Keratinocyte (primary cell): ENCODE data around the gene GPR180. TPM values are rescaled to one million over a fixed set of nuclear protein-coding genes. Genes with fewer than 3 reads are reported as not detected.

Experiments used
- DNase-seq: peaks from one replicate; pipeline ENCODE4 v3.0.0-alpha.2; 2011; ENCODE audit warnings: low read depth, missing footprints, low spot score
- FAIRE-seq: peaks from 2 replicates; lab custom pipeline; 2011; peaks lifted over from hg19 to GRCh38; lab: Jason Lieb, UNC
- H2AFZ ChIP-seq: 2 replicates; pipeline ENCODE4 v1.6.0; 2012; ENCODE audit warnings: low read length, control low read depth, inconsistent platforms; ENCODE audit not compliant: control insufficient read depth
- H3K27ac ChIP-seq: 2 replicates; pipeline ENCODE4 v1.5.1; 2011; ENCODE audit warnings: low read length; ENCODE audit not compliant: control insufficient read depth, insufficient read depth
- H3K27me3 ChIP-seq: 3 replicates; pipeline ENCODE4 v1.6.0; 2011; ENCODE audit warnings: low read length; ENCODE audit not compliant: control insufficient read depth, insufficient read depth; ENCODE audit errors: extremely low read depth
- H3K36me3 ChIP-seq, 2 experiments: 2 replicates in 1 of 2; 3 replicates in 1 of 2; pipeline ENCODE4 v1.5.1; 2011; ENCODE audit warnings: low read length in 2 of 2, mild to moderate bottlenecking in 1 of 2; ENCODE audit not compliant: control insufficient read depth in 2 of 2, insufficient read depth in 2 of 2; ENCODE audit errors: extremely low read depth in 1 of 2
- H3K4me1 ChIP-seq: 3 replicates; pipeline ENCODE4 v1.5.1; 2011; ENCODE audit warnings: low read length; ENCODE audit not compliant: control insufficient read depth, insufficient read depth; ENCODE audit errors: extremely low read depth
- H3K4me2 ChIP-seq: 3 replicates; pipeline ENCODE4 v1.6.0; 2011; ENCODE audit warnings: low read depth, low read length; ENCODE audit not compliant: control insufficient read depth, insufficient read depth; ENCODE audit errors: extremely low read depth
- H3K4me3 ChIP-seq, 3 experiments: fragments of 200-600 bp in 1 of 3; sonication (generic) in 1 of 3; 2 replicates in 2 of 3; 3 replicates in 1 of 3; pipeline ENCODE4 v1.5.1; 2011 to 2016; ENCODE audit warnings: low read length in 3 of 3, mild to moderate bottlenecking in 3 of 3, control low read depth in 2 of 3, inconsistent platforms in 1 of 3, low read depth in 1 of 3, mixed read lengths in 1 of 3, mixed run types in 1 of 3, moderate library complexity in 1 of 3; ENCODE audit not compliant: control insufficient read depth in 2 of 3, insufficient read depth in 2 of 3; ENCODE audit errors: extremely low read depth in 1 of 3
- H3K79me2 ChIP-seq: 2 replicates; pipeline ENCODE4 v1.6.0; 2012; ENCODE audit warnings: low read length; ENCODE audit not compliant: control insufficient read depth, insufficient read depth
- H3K9ac ChIP-seq: 3 replicates; pipeline ENCODE4 v1.6.0; 2011; ENCODE audit warnings: low read length; ENCODE audit not compliant: control insufficient read depth, insufficient read depth; ENCODE audit errors: extremely low read depth
- H3K9me1 ChIP-seq: 3 replicates; pipeline ENCODE4 v1.6.0; 2011; ENCODE audit warnings: low read length; ENCODE audit not compliant: control insufficient read depth, insufficient read depth; ENCODE audit errors: extremely low read depth
- H3K9me3 ChIP-seq: 2 replicates; pipeline ENCODE4 v1.5.1; 2012; ENCODE audit warnings: low read depth, low read length; ENCODE audit not compliant: control insufficient read depth
- H4K20me1 ChIP-seq: 3 replicates; pipeline ENCODE4 v1.6.0; 2011; ENCODE audit warnings: low read length; ENCODE audit not compliant: control insufficient read depth, insufficient read depth; ENCODE audit errors: extremely low read depth
- CTCF ChIP-seq, 3 experiments: IDR thresholded peaks in 1 of 3; conservative IDR thresholded peaks in 1 of 3; optimal IDR thresholded peaks in 1 of 3; 2 replicates in 2 of 3; 3 replicates in 1 of 3; pipeline versions ENCODE3 to v1.5.1; 2011; ENCODE audit warnings: low read length in 3 of 3, mild to moderate bottlenecking in 3 of 3, moderate library complexity in 2 of 3, control low read depth in 1 of 3, inconsistent platforms in 1 of 3; ENCODE audit not compliant: insufficient read depth in 2 of 3; ENCODE audit errors: extremely low read depth in 1 of 3
- EZH2 ChIP-seq: IDR thresholded peaks from one replicate; pipeline ENCODE4 v1.6.1; 2012; ENCODE audit warnings: inconsistent platforms, mild to moderate bottlenecking, low read length, moderate library complexity
- dilution Hi-C: fragments of 300-500 bp; cut with MboI; formaldehyde crosslinking; loops from one replicate; pipeline ENCODE4 v1.7.0; 2020; ENCODE audit warnings: low sequenced_read_pairs; ENCODE audit not compliant: extremely low pct_ligation_motif_present
- polyA plus RNA-seq, 5 experiments: library from polyadenylated mRNA; depleted of rRNA in 3 of 5; stranded (reverse) in 3 of 5; stranded (forward) in 1 of 5; unstranded in 1 of 5; fragments of >200 nt; gene quantifications; 1 replicate in 1 of 5; 2 replicates in 3 of 5; 3 replicates in 1 of 5; pipeline versions ENCODE4 v1.2.1 to v1.2.3, GENCODE V29; 2011 to 2012; ENCODE audit warnings: missing spikeins in 2 of 5, low read depth in 1 of 5, low replicate concordance in 1 of 5

The GPR180 gene
- polyA plus RNA-seq, 1 donor (not counting 4 experiments of a cell fraction or from before 2014, with no cell fraction given) = 9.9 TPM

- Histone ChIP-seq H3K36me3 (no peaks in the 10 kb centered on the region), H3K9me1 (no peaks in the 10 kb centered on the region), H2AFZ (no peak overlapping the region), H3K27ac (no peak overlapping the region), H3K9ac (no peak overlapping the region), H3K4me1 (peaks cover 17% of the 10 kb centered on the region), H3K9me3 (no peaks in the 10 kb centered on the region), H3K4me3 (no peak overlapping the region), H3K79me2 (peaks cover 40% of the 10 kb centered on the region), H3K4me2 (no peak overlapping the region), H3K27me3 (no peaks in the 10 kb centered on the region), H4K20me1 (no peaks in the 10 kb centered on the region)
- no peak for TF ChIP-seq CTCF (optimal IDR thresholded peaks at IDR 0.05 in 1 of 3, IDR thresholded peaks at IDR 0.05 in 1 of 3, conservative IDR thresholded peaks at IDR 0.05 in 1 of 3; ENCODE audit: extremely low read depth in 1 of 3, insufficient read depth in 2 of 3, low read length in 3 of 3)
- no peak for TF ChIP-seq EZH2
- FAIRE-seq (no peak), DNase-seq (no peak)
- dilution Hi-C loops = no loop called here
These were observed 3.4 kb upstream of the GPR180 start for GRCh38 chr13:94598281-94598680.

GRCh38 chr13:94599877-94600276 is 1.8 kb upstream of the GPR180 start:
- Histone ChIP-seq H3K27me3 (no peaks in the 10 kb centered on the region), H3K4me1 (peaks cover 7% of the 10 kb centered on the region), H2AFZ (no peak overlapping the region), H3K9me3 (no peaks in the 10 kb centered on the region), H3K27ac (no peak overlapping the region), H4K20me1 (no peaks in the 10 kb centered on the region), H3K36me3 (no peaks in the 10 kb centered on the region), H3K79me2 (peaks cover 36% of the 10 kb centered on the region), H3K9me1 (no peaks in the 10 kb centered on the region), H3K9ac (no peak overlapping the region), H3K4me3 (no peak overlapping the region), H3K4me2 (no peak overlapping the region)
- FAIRE-seq = no peak
- dilution Hi-C loops = no loop called here
- DNase-seq = no peak
- no peak for TF ChIP-seq CTCF (optimal IDR thresholded peaks at IDR 0.05 in 1 of 3, IDR thresholded peaks at IDR 0.05 in 1 of 3, conservative IDR thresholded peaks at IDR 0.05 in 1 of 3; ENCODE audit: extremely low read depth in 1 of 3, insufficient read depth in 2 of 3, low read length in 3 of 3)
- TF ChIP-seq EZH2 = no peak
